GM10266 (cell line): Measurements from ENCODE around the gene SERBP1.

Source experiments
- DNase-seq: peaks from one replicate; pipeline ENCODE4 v3.0.0; 2012; ENCODE audit errors: extremely low spot score
- TF ChIP-seq, protein P1 (sequence below): IDR thresholded peaks from 2 replicates; pipeline ENCODE4 v1.5.1; 2012; ENCODE audit warnings: mild to moderate bottlenecking, low read depth; ENCODE audit not compliant: control insufficient read depth, insufficient read depth; ENCODE audit errors: missing control alignments

The SERBP1 gene

GRCh38 chr1:67432745-67433144 lies 2.5 kb upstream of the SERBP1 start:
- DNase-seq: no peak
- TF ChIP-seq, protein P1, sequence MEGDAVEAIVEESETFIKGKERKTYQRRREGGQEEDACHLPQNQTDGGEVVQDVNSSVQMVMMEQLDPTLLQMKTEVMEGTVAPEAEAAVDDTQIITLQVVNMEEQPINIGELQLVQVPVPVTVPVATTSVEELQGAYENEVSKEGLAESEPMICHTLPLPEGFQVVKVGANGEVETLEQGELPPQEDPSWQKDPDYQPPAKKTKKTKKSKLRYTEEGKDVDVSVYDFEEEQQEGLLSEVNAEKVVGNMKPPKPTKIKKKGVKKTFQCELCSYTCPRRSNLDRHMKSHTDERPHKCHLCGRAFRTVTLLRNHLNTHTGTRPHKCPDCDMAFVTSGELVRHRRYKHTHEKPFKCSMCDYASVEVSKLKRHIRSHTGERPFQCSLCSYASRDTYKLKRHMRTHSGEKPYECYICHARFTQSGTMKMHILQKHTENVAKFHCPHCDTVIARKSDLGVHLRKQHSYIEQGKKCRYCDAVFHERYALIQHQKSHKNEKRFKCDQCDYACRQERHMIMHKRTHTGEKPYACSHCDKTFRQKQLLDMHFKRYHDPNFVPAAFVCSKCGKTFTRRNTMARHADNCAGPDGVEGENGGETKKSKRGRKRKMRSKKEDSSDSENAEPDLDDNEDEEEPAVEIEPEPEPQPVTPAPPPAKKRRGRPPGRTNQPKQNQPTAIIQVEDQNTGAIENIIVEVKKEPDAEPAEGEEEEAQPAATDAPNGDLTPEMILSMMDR: no peak

DNA sequence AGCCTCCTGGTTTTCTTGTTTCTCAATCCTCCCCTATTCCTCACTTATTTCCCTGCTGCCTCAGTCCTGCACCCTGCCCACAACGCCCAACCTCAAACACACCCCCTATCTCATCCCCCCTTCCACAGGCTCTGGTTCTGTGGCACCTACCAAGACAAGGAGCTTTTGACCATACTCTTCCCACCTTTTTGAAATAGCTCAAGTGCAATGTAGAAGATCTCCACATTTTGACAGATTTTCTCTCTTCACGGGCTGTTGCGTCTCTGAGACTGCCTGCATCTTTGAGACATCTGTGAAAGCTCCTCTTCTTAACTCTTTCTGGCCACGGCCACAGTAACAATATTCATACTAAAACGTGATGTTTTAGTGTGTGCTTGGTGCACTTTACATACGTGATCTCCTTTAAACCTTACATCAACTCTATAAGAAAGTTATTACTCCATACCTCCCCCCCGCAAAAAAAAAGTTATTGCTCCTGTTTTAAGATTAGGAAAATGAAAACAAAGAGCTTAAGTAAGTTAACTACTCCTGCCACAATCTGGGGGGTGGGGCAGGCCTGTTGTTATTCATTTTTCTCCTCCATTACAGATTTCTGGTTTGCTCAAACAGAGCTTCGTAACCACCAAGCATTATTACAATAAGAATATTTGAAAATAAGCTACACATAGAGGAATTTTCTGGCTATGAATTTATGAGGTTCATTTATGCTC lies 1.8 kb upstream of the SERBP1 start:
- DNase-seq: no peak
- TF ChIP-seq, protein P1: no peak

GRCh38 chr1:67431156-67431765 lies 1.1 kb upstream of the SERBP1 start:
- TF ChIP-seq, protein P1: no peak

GRCh38 chr1:67429528-67430357 lies 459 bp downstream of the SERBP1 start:
- DNase-seq: no peak
- TF ChIP-seq, protein P1: no peak

More at GRCh38 chr1:67431156-67431765, 1.1 kb upstream of the SERBP1 start:
- DNase-seq: no peak

- TF ChIP-seq, protein P1: no peak
- no peak for DNase-seq
Observed at GRCh38 chr1:67429011-67429527, 1.1 kb downstream of the SERBP1 start.

GRCh38 chr1:67427947-67428346 lies 2.3 kb downstream of the SERBP1 start:
- no peak for DNase-seq
- TF ChIP-seq, protein P1: no peak
